Measurements from ENCODE around the gene TSPAN5. TPM values are rescaled to one million over a fixed set of nuclear protein-coding genes. Genes with fewer than 3 reads are reported as not detected.
"Not testable (repeated sequence)": the region's sequence is repeated elsewhere in the genome, so short reads cannot be mapped to it uniquely, and the experiment has no call there.

TSPAN5 gene
- total and polyA plus RNA-seq, 4 experiments from 2014 or later, result 16.8 to 40.4 (median 25.7) TPM

- H3K4me3 Mint-ChIP-seq, result no peak overlapping the region
- H3K36me3 ChIP-seq (ENCODE audit: insufficient read depth, low read length), result no peaks in the 10 kb centered on the region
- no peak for DNase-seq
- H3K36me3 Mint-ChIP-seq, result no peaks in the 10 kb centered on the region
- H3K27ac ChIP-seq (ENCODE audit: low read depth, low read length), result no peak overlapping the region
- intact Hi-C loops (cut with micrococcal nuclease), result no loop called here
- ChIA-PET POLR2A (ENCODE audit: partially characterized antibody) (no interaction called here), CTCF (ENCODE audit: partially characterized antibody) (no interaction called here)
- H3K27ac Mint-ChIP-seq, result no peak overlapping the region
- peaks cover 4 to 11% (median 10%) of the 10 kb centered on the region in 4 donors for H3K4me1 Mint-ChIP-seq
- no peak overlapping the region for H3K4me3 ChIP-seq (ENCODE audit: low read length in 2 of 2)
- H3K9me3 Mint-ChIP-seq, result peaks cover 0 to 7% (median 0%) of the 10 kb centered on the region in 8 donors
- peaks cover 3% of the 10 kb centered on the region for H3K4me1 ChIP-seq (ENCODE audit: insufficient read depth, low read length)
- no peaks in the 10 kb centered on the region for H3K27me3 Mint-ChIP-seq
- no peaks in the 10 kb centered on the region for H3K9me3 ChIP-seq (ENCODE audit: control insufficient read depth in 1 of 2, low read length in 2 of 2)
- no peaks in the 10 kb centered on the region for H3K27me3 ChIP-seq (ENCODE audit: insufficient read depth, low read length)
These were observed 195.9 kb downstream of the TSPAN5 start for GRCh38 chr4:98462487-98462886.

GRCh38 chr4:98461121-98461865, 197.1 kb downstream of the TSPAN5 start:
- intact Hi-C loops (cut with micrococcal nuclease); H3K27ac ChIP-seq (ENCODE audit: low read depth, low read length); H3K36me3 Mint-ChIP-seq; H3K27me3 Mint-ChIP-seq; H3K27me3 ChIP-seq (ENCODE audit: insufficient read depth, low read length); H3K4me1 ChIP-seq (ENCODE audit: insufficient read depth, low read length); H3K9me3 ChIP-seq (ENCODE audit: control insufficient read depth in 1 of 2, low read length in 2 of 2); POLR2A ChIA-PET (ENCODE audit: partially characterized antibody); DNase-seq; H3K4me1 Mint-ChIP-seq; H3K36me3 ChIP-seq (ENCODE audit: insufficient read depth, low read length); H3K4me3 ChIP-seq (ENCODE audit: low read length in 2 of 2); H3K4me3 Mint-ChIP-seq: not testable (repeated sequence)
- Mint-ChIP-seq H3K27ac (peak overlapping the region in 2 of 7 donors; percentile 53 to 87), H3K9me3 (peaks cover 0 to 11% (median 0%) of the 10 kb centered on the region in 8 donors)
- CTCF ChIA-PET (ENCODE audit: partially characterized antibody), result interaction anchor here (1.1 kb wide), 1 partner anchor 534 kb away, joined by 3 read pairs; the partner anchor contains the start of gene METAP1

GRCh38 chr4:98457422-98457821, 201.0 kb downstream of the TSPAN5 start:
- H3K9me3 ChIP-seq (ENCODE audit: control insufficient read depth in 1 of 2, low read length in 2 of 2); H3K4me1 ChIP-seq (ENCODE audit: insufficient read depth, low read length); H3K27me3 Mint-ChIP-seq; DNase-seq; H3K36me3 ChIP-seq (ENCODE audit: insufficient read depth, low read length); H3K27ac Mint-ChIP-seq; H3K4me3 Mint-ChIP-seq; intact Hi-C loops (cut with micrococcal nuclease); H3K27me3 ChIP-seq (ENCODE audit: insufficient read depth, low read length); H3K27ac ChIP-seq (ENCODE audit: low read depth, low read length); H3K4me3 ChIP-seq (ENCODE audit: low read length in 2 of 2); POLR2A ChIA-PET (ENCODE audit: partially characterized antibody); H3K36me3 Mint-ChIP-seq: not testable (repeated sequence)
- Mint-ChIP-seq H3K4me1 (peaks cover 12 to 22% (median 16%) of the 10 kb centered on the region in 4 donors), H3K9me3 (peaks cover 0 to 11% (median 0%) of the 10 kb centered on the region in 8 donors)
- CTCF ChIA-PET (ENCODE audit: partially characterized antibody), result interaction anchor here (0.8 to 2.7 kb wide), 2 partner anchors 10 to 18 kb away, joined by 3 to 13 read pairs; no protein-coding TSS in a partner anchor

- peaks cover 0 to 4% of the 10 kb centered on the region in 2 donors for H3K36me3 Mint-ChIP-seq
- no peaks in the 10 kb centered on the region for H3K36me3 ChIP-seq (ENCODE audit: insufficient read depth, low read length)
- H3K27ac ChIP-seq (ENCODE audit: low read depth, low read length), result no peak overlapping the region
- no peaks in the 10 kb centered on the region for H3K9me3 ChIP-seq (ENCODE audit: control insufficient read depth in 1 of 2, low read length in 2 of 2)
- DNase-seq, result no peak
- H3K4me3 Mint-ChIP-seq, result no peak overlapping the region
- H3K27ac Mint-ChIP-seq, result no peak overlapping the region
- no peaks in the 10 kb centered on the region for H3K27me3 ChIP-seq (ENCODE audit: insufficient read depth, low read length)
- H3K4me3 ChIP-seq (ENCODE audit: low read length in 2 of 2), result no peak overlapping the region
- intact Hi-C loops (cut with micrococcal nuclease), result no loop called here
- H3K4me1 ChIP-seq (ENCODE audit: insufficient read depth, low read length), result peaks cover 29% of the 10 kb centered on the region
- ChIA-PET POLR2A (ENCODE audit: partially characterized antibody) (no interaction called here), CTCF (ENCODE audit: partially characterized antibody) (interaction anchor here (1.4 kb wide), 1 partner anchor 19 kb away, joined by 3 read pairs; no protein-coding TSS in a partner anchor)
- no peaks in the 10 kb centered on the region for H3K27me3 Mint-ChIP-seq
- H3K4me1 Mint-ChIP-seq, result peaks cover 28 to 45% (median 37%) of the 10 kb centered on the region in 4 donors
- peaks cover 0 to 3% (median 0%) of the 10 kb centered on the region in 8 donors for H3K9me3 Mint-ChIP-seq
These were observed 206.3 kb downstream of the TSPAN5 start for GRCh38 chr4:98452091-98452490.

GRCh38 chr4:98448908-98449307, 209.5 kb downstream of the TSPAN5 start:
- Histone ChIP-seq H3K9me3 (ENCODE audit: control insufficient read depth in 1 of 2, low read length in 2 of 2) (no peaks in the 10 kb centered on the region), H3K4me1 (ENCODE audit: insufficient read depth, low read length) (peaks cover 48% of the 10 kb centered on the region), H3K27ac (ENCODE audit: low read depth, low read length) (no peak overlapping the region), H3K4me3 (ENCODE audit: low read length in 2 of 2) (no peak overlapping the region), H3K36me3 (ENCODE audit: insufficient read depth, low read length) (no peaks in the 10 kb centered on the region), H3K27me3 (ENCODE audit: insufficient read depth, low read length) (no peaks in the 10 kb centered on the region)
- H3K4me3 Mint-ChIP-seq, result peak overlapping the region in 6 of 8 donors; percentile 5 to 66 (median 45)
- H3K9me3 Mint-ChIP-seq, result peaks cover 0 to 2% (median 0%) of the 10 kb centered on the region in 8 donors
- CTCF ChIA-PET (ENCODE audit: partially characterized antibody), result interaction anchor here (1.2 to 2.0 kb wide), 5 partner anchors 8 to 480 kb away, joined by 3 to 9 read pairs (median 4); partner anchors contain the start of genes EIF4E and STPG2
- peak in 2 of 5 donors; percentile 13 to 29 for DNase-seq
- intact Hi-C loops (cut with micrococcal nuclease), result loop anchor here (5.0 kb wide), 1 partner anchor 548 kb away; the partner anchor contains the start of gene METAP1
- H3K4me1 Mint-ChIP-seq, result peaks cover 42 to 57% (median 48%) of the 10 kb centered on the region in 4 donors
- no peaks in the 10 kb centered on the region for H3K27me3 Mint-ChIP-seq
- peak overlapping the region in 4 of 7 donors; percentile 1 to 74 (median 68) for H3K27ac Mint-ChIP-seq
- peaks cover 0 to under 1% of the 10 kb centered on the region in 2 donors for H3K36me3 Mint-ChIP-seq
- POLR2A ChIA-PET (ENCODE audit: partially characterized antibody), result interaction anchor here (0.5 to 1.3 kb wide), 3 partner anchors 8 to 24 kb away, joined by 3 to 4 read pairs (median 4); no protein-coding TSS in a partner anchor

- H3K36me3 ChIP-seq (ENCODE audit: insufficient read depth, low read length), result no peaks in the 10 kb centered on the region
- intact Hi-C loops (cut with micrococcal nuclease), result loop anchor here (2.0 to 5.0 kb wide), 3 partner anchors 187 to 550 kb away; partner anchors contain the start of genes METAP1, RAP1GDS1 and STPG2
- peaks cover 48% of the 10 kb centered on the region for H3K4me1 ChIP-seq (ENCODE audit: insufficient read depth, low read length)
- H3K9me3 ChIP-seq (ENCODE audit: control insufficient read depth in 1 of 2, low read length in 2 of 2), result no peaks in the 10 kb centered on the region
- CTCF ChIA-PET (ENCODE audit: partially characterized antibody), result interaction anchor here (1.3 to 2.3 kb wide), 2 partner anchors 21 to 304 kb away, joined by 4 to 11 read pairs; partner anchors contain the start of gene STPG2
- Mint-ChIP-seq H3K9me3 (peaks cover 0 to 2% (median 0%) of the 10 kb centered on the region in 8 donors), H3K4me1 (peaks cover 37 to 47% (median 40%) of the 10 kb centered on the region in 4 donors), H3K36me3 (peaks cover 7 to 8% of the 10 kb centered on the region in 2 donors), H3K4me3 (peak overlapping the region; percentile 37 to 88 (median 78)), H3K27ac (peak overlapping the region in 6 of 7 donors; percentile 6 to 93 (median 86)), H3K27me3 (no peaks in the 10 kb centered on the region)
- no peak overlapping the region for H3K27ac ChIP-seq (ENCODE audit: low read depth, low read length)
- no peaks in the 10 kb centered on the region for H3K27me3 ChIP-seq (ENCODE audit: insufficient read depth, low read length)
- DNase-seq, result no peak
- POLR2A ChIA-PET (ENCODE audit: partially characterized antibody), result interaction anchor here (1.0 to 2.7 kb wide), 2 partner anchors 186 to 1060 kb away, joined by 4 to 21 read pairs; partner anchors contain the start of gene RAP1GDS1
- peak overlapping the region in 1 of 2 donors; percentile 3 for H3K4me3 ChIP-seq (ENCODE audit: low read length in 2 of 2)
These were observed 210.8 kb downstream of the TSPAN5 start for GRCh38 chr4:98447648-98448047.
